Neutrophil (primary cell): ENCODE results near the gene RAP1A.

Experiments
- H3K27ac ChIP-seq: fragments of 200-600 bp; sonication (generic); 2 replicates; pipeline ENCODE4 v1.5.1; 2016; ENCODE audit warnings: mild to moderate bottlenecking, moderate library complexity
- H3K27me3 ChIP-seq: fragments of 200-600 bp; sonication (generic); 2 replicates; pipeline ENCODE4 v1.6.0; 2016; ENCODE audit warnings: mild to moderate bottlenecking
- H3K36me3 ChIP-seq: fragments of 200-600 bp; sonication (generic); 2 replicates; pipeline ENCODE4 v1.5.1; 2017
- H3K4me1 ChIP-seq, 2 experiments: fragments of 200-600 bp in 1 of 2; sonication (generic) in 1 of 2; 1 replicate in 1 of 2; 2 replicates in 1 of 2; pipeline versions ENCODE4 v1.5.1 to v1.6.1; 2013 to 2016; ENCODE audit warnings: low read depth in 1 of 2, low read length in 1 of 2, mild to moderate bottlenecking in 1 of 2, moderate library complexity in 1 of 2; ENCODE audit not compliant: control insufficient read depth in 1 of 2, insufficient read depth in 1 of 2
- H3K4me3 ChIP-seq, 2 experiments: fragments of 200-600 bp in 1 of 2; sonication (generic) in 1 of 2; 1 replicate in 1 of 2; 2 replicates in 1 of 2; pipeline ENCODE4 v1.5.1; 2013 to 2016; ENCODE audit warnings: low read depth in 1 of 2, low read length in 1 of 2, mild to moderate bottlenecking in 1 of 2, moderate library complexity in 1 of 2
- H3K9me3 ChIP-seq: fragments of 200-600 bp; sonication (generic); 2 replicates; pipeline ENCODE4 v1.5.1; 2016
- CTCF ChIP-seq: fragments of 200-600 bp; sonication (generic); IDR thresholded peaks from 2 replicates; pipeline ENCODE4 v1.5.1; 2016; ENCODE audit warnings: antibody characterized with exemption

Gene RAP1A

GRCh38 chr1:111639602-111640198 lies 20.1 kb downstream of the RAP1A start:
- H3K4me1 ChIP-seq: peaks cover 10 to 12% of the 10 kb centered on the region in 2 experiments
- H3K27me3 ChIP-seq: no peaks in the 10 kb centered on the region
- no peak for TF ChIP-seq CTCF
- peak overlapping the region; percentile 0 for H3K27ac ChIP-seq
- H3K4me3 ChIP-seq: no peak overlapping the region
- no peaks in the 10 kb centered on the region for H3K9me3 ChIP-seq
- H3K36me3 ChIP-seq: peaks cover 2% of the 10 kb centered on the region

- Histone ChIP-seq H3K36me3 (no peaks in the 10 kb centered on the region), H3K9me3 (no peaks in the 10 kb centered on the region), H3K4me1 (peaks cover 23 to 24% of the 10 kb centered on the region in 2 experiments), H3K27ac (peak overlapping the region; percentile 66), H3K4me3 (no peak overlapping the region), H3K27me3 (no peaks in the 10 kb centered on the region)
- TF ChIP-seq CTCF: no peak
These were observed 23.5 kb downstream of the RAP1A start for GRCh38 chr1:111643097-111643496.

GRCh38 chr1:111643696-111644095 lies 24.1 kb downstream of the RAP1A start:
- Histone ChIP-seq H3K27me3 (no peaks in the 10 kb centered on the region), H3K4me3 (no peak overlapping the region), H3K4me1 (peaks cover 28% of the 10 kb centered on the region in 2 experiments), H3K9me3 (no peaks in the 10 kb centered on the region), H3K27ac (peak overlapping the region; percentile 66), H3K36me3 (no peaks in the 10 kb centered on the region)
- TF ChIP-seq CTCF: no peak

GRCh38 chr1:111644506-111644905 lies 24.9 kb downstream of the RAP1A start:
- no peaks in the 10 kb centered on the region for H3K9me3 ChIP-seq
- H3K27ac ChIP-seq: peak overlapping the region; percentile 66
- H3K36me3 ChIP-seq: no peaks in the 10 kb centered on the region
- no peak for TF ChIP-seq CTCF
- H3K27me3 ChIP-seq: no peaks in the 10 kb centered on the region
- H3K4me3 ChIP-seq: no peak overlapping the region
- H3K4me1 ChIP-seq: peaks cover 31% of the 10 kb centered on the region in 2 experiments

GRCh38 chr1:111647736-111648135 lies 28.1 kb downstream of the RAP1A start:
- no peaks in the 10 kb centered on the region for H3K27me3 ChIP-seq
- no peak for TF ChIP-seq CTCF
- H3K4me1 ChIP-seq: peaks cover 31 to 33% of the 10 kb centered on the region in 2 experiments
- H3K27ac ChIP-seq: no peak overlapping the region
- no peaks in the 10 kb centered on the region for H3K36me3 ChIP-seq
- H3K9me3 ChIP-seq: no peaks in the 10 kb centered on the region
- no peak overlapping the region for H3K4me3 ChIP-seq
